Sigmoid colon (tissue), 4 donors: ENCODE data around the gene WFIKKN1.

Experiments used
- CTCF ChIP-seq, 4 experiments: fragments of 450-650 bp in 3 of 4; fragments of 200-600 bp in 1 of 4; IDR thresholded peaks; one replicate each; pipeline ENCODE4 v1.5.1; 2016 to 2019; ENCODE audit warnings: antibody characterized with exemption in 4 of 4, mild to moderate bottlenecking in 3 of 4, moderate library complexity in 2 of 4
- EP300 ChIP-seq, 4 donors: sonication (generic); formaldehyde crosslinking; IDR thresholded peaks; one replicate each; pipeline ENCODE4 v1.6.1; 2017; ENCODE audit warnings: antibody characterized with exemption in 4 of 4
- POLR2A ChIP-seq, 2 donors: fragments of 450-650 bp; IDR thresholded peaks; one replicate each; pipeline ENCODE4 v1.6.1; 2016; ENCODE audit warnings: antibody characterized with exemption in 2 of 2, mild to moderate bottlenecking in 2 of 2, moderate library complexity in 2 of 2
- POLR2AphosphoS5 ChIP-seq, 4 donors: sonication (generic); formaldehyde crosslinking; IDR thresholded peaks; one replicate each; pipeline ENCODE4 v1.6.1; 2017; ENCODE audit warnings: antibody characterized with exemption in 4 of 4

- TF ChIP-seq POLR2A (IDR thresholded peaks at IDR 0.05): no peak
- TF ChIP-seq CTCF (IDR thresholded peaks at IDR 0.05): no peak
- no peak for TF ChIP-seq POLR2AphosphoS5 (IDR thresholded peaks at IDR 0.05)
- no peak for TF ChIP-seq EP300 (IDR thresholded peaks at IDR 0.05)
Observed at GRCh38 chr16:596736-597060, 34.1 kb upstream of the WFIKKN1 start.
